ENCODE results near the gene INPP4B. TPM values are rescaled to one million over a fixed set of nuclear protein-coding genes. Genes with fewer than 3 reads are reported as not detected.

The INPP4B gene
- total RNA-seq, 1 donor from 2014 or later: 4.9 TPM

DNA sequence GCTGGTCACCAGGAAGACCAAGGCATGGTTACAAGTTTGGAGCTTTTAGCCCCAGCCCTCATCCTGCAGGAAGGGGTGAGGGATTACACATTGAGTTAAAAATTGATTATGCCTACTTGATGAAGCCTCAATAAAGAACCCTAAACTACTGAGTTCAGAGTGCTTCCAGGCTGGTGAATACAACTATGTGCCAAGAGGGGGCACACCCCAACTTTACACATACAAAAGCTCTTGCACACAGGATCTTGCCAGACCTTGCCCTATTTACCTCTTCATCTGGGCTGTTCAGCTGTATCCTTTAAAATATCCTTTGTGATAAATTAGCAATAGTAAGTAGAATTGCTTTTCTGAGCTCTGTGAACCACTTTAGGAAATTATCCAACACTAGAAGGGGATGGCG, 489.3 kb downstream of the INPP4B start:
- no peaks in the 10 kb centered on the region for H3K9me3 Mint-ChIP-seq (ENCODE audit: unreplicated experiment)
- no peaks in the 10 kb centered on the region for H3K27me3 Mint-ChIP-seq (ENCODE audit: unreplicated experiment)
- H3K27ac Mint-ChIP-seq (ENCODE audit: unreplicated experiment): no peak overlapping the region
- H3K36me3 Mint-ChIP-seq (ENCODE audit: low read depth, unreplicated experiment): no peaks in the 10 kb centered on the region
- no peak overlapping the region for H3K4me3 Mint-ChIP-seq (ENCODE audit: unreplicated experiment)
- DNase-seq (ENCODE audit: low spot score): no peak
- TF ChIP-seq CTCF (IDR thresholded peaks at IDR 0.05; ENCODE audit: unreplicated experiment): no peak
- peaks cover 10% of the 10 kb centered on the region for H3K4me1 Mint-ChIP-seq (ENCODE audit: unreplicated experiment)

DNA sequence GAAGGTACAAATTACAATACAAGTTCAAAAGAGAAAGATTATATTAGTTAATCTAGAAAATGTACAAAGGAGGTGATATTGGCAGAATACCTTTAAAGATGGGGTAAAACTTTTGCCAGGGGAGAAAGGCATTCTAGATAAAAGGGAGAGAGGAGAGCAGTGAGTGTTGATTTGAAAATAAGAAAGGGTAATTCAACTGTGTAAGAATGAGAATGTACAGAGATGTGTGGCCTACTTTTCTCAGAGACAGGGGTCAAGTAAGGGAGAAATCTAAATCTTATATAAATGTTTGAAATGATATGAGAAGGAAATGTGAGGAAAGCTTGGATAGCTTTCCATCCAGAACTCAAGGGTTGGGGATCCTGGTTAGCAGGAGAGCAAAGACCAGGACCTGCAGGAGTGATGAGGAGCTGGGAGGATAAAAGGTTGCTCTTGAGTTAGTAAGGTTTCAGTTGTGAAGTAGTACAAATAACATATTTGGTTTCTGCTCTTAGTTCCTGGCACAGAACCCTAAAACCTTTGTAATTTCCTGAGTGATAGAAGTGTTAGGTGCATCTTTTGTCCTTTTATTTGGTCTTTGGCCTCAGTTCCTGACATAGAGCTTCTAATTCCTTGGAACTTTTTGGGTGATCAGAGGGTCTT, 489.9 kb downstream of the INPP4B start:
- H3K27me3 Mint-ChIP-seq (ENCODE audit: unreplicated experiment): no peaks in the 10 kb centered on the region
- no peak overlapping the region for H3K4me3 Mint-ChIP-seq (ENCODE audit: unreplicated experiment)
- no peaks in the 10 kb centered on the region for H3K9me3 Mint-ChIP-seq (ENCODE audit: unreplicated experiment)
- no peak for DNase-seq (ENCODE audit: low spot score)
- no peak for TF ChIP-seq CTCF (IDR thresholded peaks at IDR 0.05; ENCODE audit: unreplicated experiment)
- H3K36me3 Mint-ChIP-seq (ENCODE audit: low read depth, unreplicated experiment): no peaks in the 10 kb centered on the region
- H3K27ac Mint-ChIP-seq (ENCODE audit: unreplicated experiment): no peak overlapping the region
- peaks cover 15% of the 10 kb centered on the region for H3K4me1 Mint-ChIP-seq (ENCODE audit: unreplicated experiment)

DNA sequence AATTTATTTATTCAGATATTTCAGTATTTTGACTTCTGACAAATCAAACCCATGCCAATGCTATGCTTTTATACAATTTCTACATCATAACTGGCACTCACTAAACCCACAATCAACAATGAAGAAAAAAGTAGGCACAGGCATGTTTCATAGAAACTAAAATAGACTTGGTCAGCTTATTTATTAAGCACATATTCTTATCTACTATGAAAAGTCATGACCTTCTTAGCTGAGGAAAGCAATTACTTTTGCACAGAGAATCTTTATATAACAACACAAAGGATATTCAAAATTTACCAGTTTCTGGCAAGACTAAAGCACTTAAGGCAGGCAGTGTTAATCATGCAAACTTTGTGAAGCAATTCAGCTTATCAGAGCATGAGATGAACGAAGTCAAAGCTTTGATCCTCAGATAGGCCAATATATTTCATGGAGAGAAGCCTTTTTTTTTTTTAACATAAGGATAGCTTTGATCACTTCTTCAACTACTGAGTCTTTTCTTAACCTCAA, 490.6 kb downstream of the INPP4B start:
- Mint-ChIP-seq H3K4me3 (ENCODE audit: unreplicated experiment) (no peak overlapping the region), H3K9me3 (ENCODE audit: unreplicated experiment) (no peaks in the 10 kb centered on the region), H3K27ac (ENCODE audit: unreplicated experiment) (no peak overlapping the region), H3K27me3 (ENCODE audit: unreplicated experiment) (no peaks in the 10 kb centered on the region), H3K36me3 (ENCODE audit: low read depth, unreplicated experiment) (no peaks in the 10 kb centered on the region), H3K4me1 (ENCODE audit: unreplicated experiment) (peaks cover 19% of the 10 kb centered on the region)
- no peak for TF ChIP-seq CTCF (IDR thresholded peaks at IDR 0.05; ENCODE audit: unreplicated experiment)
- DNase-seq (ENCODE audit: low spot score): no peak

DNA sequence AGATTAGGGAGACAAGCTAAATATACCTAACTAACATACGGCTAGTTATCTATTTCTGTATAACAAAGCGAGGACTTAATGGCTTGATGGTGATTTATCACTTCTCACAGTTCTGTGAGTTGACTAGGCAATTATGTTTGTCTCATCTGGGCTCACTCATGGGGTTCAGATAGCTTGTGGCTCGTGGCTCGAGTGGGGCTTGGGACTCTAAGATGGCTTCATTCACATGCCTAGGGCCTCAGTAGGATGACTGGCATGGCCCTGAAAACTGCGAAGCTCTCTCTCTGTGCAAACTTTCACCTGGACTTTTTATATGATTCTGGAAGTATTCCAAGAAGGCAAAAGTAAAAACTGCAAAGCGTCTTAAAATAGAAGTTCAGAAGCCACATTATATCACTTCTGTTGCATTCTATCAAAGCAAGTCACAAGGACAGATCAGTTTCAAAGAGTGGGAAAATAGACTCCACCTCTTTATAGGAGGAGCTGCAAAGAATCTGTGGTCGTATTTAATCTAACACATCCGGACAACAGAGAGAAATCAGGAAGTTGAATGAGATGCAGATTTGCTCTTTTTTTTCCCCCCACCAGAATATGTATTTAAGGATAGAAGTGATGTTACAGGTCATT, 491.2 kb downstream of the INPP4B start:
- no peak for DNase-seq (ENCODE audit: low spot score)
- no peak overlapping the region for H3K4me3 Mint-ChIP-seq (ENCODE audit: unreplicated experiment)
- H3K27me3 Mint-ChIP-seq (ENCODE audit: unreplicated experiment): no peaks in the 10 kb centered on the region
- no peak for TF ChIP-seq CTCF (IDR thresholded peaks at IDR 0.05; ENCODE audit: unreplicated experiment)
- no peaks in the 10 kb centered on the region for H3K9me3 Mint-ChIP-seq (ENCODE audit: unreplicated experiment)
- peaks cover 19% of the 10 kb centered on the region for H3K4me1 Mint-ChIP-seq (ENCODE audit: unreplicated experiment)
- no peak overlapping the region for H3K27ac Mint-ChIP-seq (ENCODE audit: unreplicated experiment)
- H3K36me3 Mint-ChIP-seq (ENCODE audit: low read depth, unreplicated experiment): no peaks in the 10 kb centered on the region

GRCh38 chr4:142354041-142354440, 492.1 kb downstream of the INPP4B start:
- Mint-ChIP-seq H3K27me3 (ENCODE audit: unreplicated experiment) (no peaks in the 10 kb centered on the region), H3K4me3 (ENCODE audit: unreplicated experiment) (no peak overlapping the region), H3K27ac (ENCODE audit: unreplicated experiment) (no peak overlapping the region), H3K4me1 (ENCODE audit: unreplicated experiment) (peaks cover 19% of the 10 kb centered on the region), H3K9me3 (ENCODE audit: unreplicated experiment) (no peaks in the 10 kb centered on the region), H3K36me3 (ENCODE audit: low read depth, unreplicated experiment) (no peaks in the 10 kb centered on the region)
- no peak for DNase-seq (ENCODE audit: low spot score)
- no peak for TF ChIP-seq CTCF (IDR thresholded peaks at IDR 0.05; ENCODE audit: unreplicated experiment)

All from endothelial cell (in vitro differentiated cells).